Colonic mucosa (tissue), 4 donors: Measurements from ENCODE around the gene LRRK1. TPM values are rescaled to one million over a fixed set of nuclear protein-coding genes. Genes with fewer than 3 reads are reported as not detected.
"Not testable (repeated sequence)": the region's sequence is repeated elsewhere in the genome, so short reads cannot be mapped to it uniquely, and the experiment has no call there.

Experiments
- DNase-seq: peaks from one replicate; pipeline ENCODE4 v3.0.0-alpha.2; 2020
- H3K27ac ChIP-seq: fragments of 200-600 bp; one replicate; pipeline ENCODE4 v1.8.0; 2021
- H3K27me3 ChIP-seq: fragments of 200-600 bp; one replicate; pipeline ENCODE4 v1.8.0; 2021
- H3K36me3 ChIP-seq: fragments of 200-600 bp; one replicate; pipeline ENCODE4 v1.8.0; 2021
- H3K4me1 ChIP-seq: fragments of 200-600 bp; one replicate; pipeline ENCODE4 v1.8.0; 2021; ENCODE audit warnings: mild to moderate bottlenecking
- H3K4me3 ChIP-seq: fragments of 200-600 bp; one replicate; pipeline ENCODE4 v1.8.0; 2021
- H3K9ac ChIP-seq, 2 donors: one replicate each; pipeline ENCODE4 v1.7.0; 2013; ENCODE audit warnings: control low read depth in 2 of 2, low read depth in 2 of 2, low read length in 2 of 2
- H3K9me3 ChIP-seq: fragments of 200-600 bp; one replicate; pipeline ENCODE4 v1.8.0; 2021
- intact Hi-C: fragments of 100-400 bp; cut with DNase I; formaldehyde crosslinking; loops from one replicate; pipeline ENCODE4 v1.14.1; 2022
- total RNA-seq, 2 donors: library from RNA; stranded (reverse); fragmentation: NEBNext Ultra II Directional in 1 of 2; extraction: Animal tissue kit (Norgen Biotek cat#: 25700) in 1 of 2; gene quantifications; one replicate each; pipeline ENCODE4 v1.2.1, GENCODE V29; 2021
- TF ChIP-seq, protein P1 (sequence below): fragments of 200-600 bp; IDR thresholded peaks from one replicate; pipeline ENCODE4 v1.8.0; 2022; ENCODE audit warnings: antibody characterized with exemption, mild to moderate bottlenecking
- donor health status: healthy.
- donor health status: DM: no; HTN: no; CAD: no.
- donor health status: DM: no; HTN: no; CAD: no.

The LRRK1 gene
- total RNA-seq, 2 donors from 2014 or later, result 29.6 to 36.0 TPM

DNA sequence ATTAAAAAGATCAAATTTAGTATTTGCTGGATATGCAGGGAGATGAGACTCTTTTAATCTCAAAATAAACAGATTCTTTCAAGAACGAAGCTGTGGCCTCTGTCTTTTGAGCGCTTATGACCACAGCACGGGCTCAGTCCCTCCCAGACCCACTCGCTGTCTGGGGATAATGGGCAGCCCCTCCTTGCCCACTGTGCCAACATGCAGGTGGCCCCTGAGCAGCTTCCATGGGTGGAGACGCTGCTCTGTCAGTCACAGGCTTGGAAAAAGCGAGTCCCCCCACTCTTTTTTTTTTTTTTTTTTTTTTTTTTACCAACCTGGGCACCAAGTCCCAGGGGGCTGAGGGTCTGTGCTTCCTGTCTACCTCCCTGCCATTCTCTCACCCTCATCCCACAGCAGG lies 150.9 kb downstream of the LRRK1 start:
- H3K4me3 ChIP-seq, result no peak overlapping the region
- no peaks in the 10 kb centered on the region for H3K4me1 ChIP-seq
- TF ChIP-seq, protein P1, sequence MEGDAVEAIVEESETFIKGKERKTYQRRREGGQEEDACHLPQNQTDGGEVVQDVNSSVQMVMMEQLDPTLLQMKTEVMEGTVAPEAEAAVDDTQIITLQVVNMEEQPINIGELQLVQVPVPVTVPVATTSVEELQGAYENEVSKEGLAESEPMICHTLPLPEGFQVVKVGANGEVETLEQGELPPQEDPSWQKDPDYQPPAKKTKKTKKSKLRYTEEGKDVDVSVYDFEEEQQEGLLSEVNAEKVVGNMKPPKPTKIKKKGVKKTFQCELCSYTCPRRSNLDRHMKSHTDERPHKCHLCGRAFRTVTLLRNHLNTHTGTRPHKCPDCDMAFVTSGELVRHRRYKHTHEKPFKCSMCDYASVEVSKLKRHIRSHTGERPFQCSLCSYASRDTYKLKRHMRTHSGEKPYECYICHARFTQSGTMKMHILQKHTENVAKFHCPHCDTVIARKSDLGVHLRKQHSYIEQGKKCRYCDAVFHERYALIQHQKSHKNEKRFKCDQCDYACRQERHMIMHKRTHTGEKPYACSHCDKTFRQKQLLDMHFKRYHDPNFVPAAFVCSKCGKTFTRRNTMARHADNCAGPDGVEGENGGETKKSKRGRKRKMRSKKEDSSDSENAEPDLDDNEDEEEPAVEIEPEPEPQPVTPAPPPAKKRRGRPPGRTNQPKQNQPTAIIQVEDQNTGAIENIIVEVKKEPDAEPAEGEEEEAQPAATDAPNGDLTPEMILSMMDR, result no peak
- H3K9me3 ChIP-seq, result no peaks in the 10 kb centered on the region
- no peak for DNase-seq
- H3K9ac ChIP-seq, result peak overlapping the region in 1 of 2 donors; percentile 41
- H3K36me3 ChIP-seq, result no peaks in the 10 kb centered on the region
- intact Hi-C loops, result no loop called here
- peak overlapping the region; percentile 16 for H3K27ac ChIP-seq
- H3K27me3 ChIP-seq, result no peaks in the 10 kb centered on the region

DNA sequence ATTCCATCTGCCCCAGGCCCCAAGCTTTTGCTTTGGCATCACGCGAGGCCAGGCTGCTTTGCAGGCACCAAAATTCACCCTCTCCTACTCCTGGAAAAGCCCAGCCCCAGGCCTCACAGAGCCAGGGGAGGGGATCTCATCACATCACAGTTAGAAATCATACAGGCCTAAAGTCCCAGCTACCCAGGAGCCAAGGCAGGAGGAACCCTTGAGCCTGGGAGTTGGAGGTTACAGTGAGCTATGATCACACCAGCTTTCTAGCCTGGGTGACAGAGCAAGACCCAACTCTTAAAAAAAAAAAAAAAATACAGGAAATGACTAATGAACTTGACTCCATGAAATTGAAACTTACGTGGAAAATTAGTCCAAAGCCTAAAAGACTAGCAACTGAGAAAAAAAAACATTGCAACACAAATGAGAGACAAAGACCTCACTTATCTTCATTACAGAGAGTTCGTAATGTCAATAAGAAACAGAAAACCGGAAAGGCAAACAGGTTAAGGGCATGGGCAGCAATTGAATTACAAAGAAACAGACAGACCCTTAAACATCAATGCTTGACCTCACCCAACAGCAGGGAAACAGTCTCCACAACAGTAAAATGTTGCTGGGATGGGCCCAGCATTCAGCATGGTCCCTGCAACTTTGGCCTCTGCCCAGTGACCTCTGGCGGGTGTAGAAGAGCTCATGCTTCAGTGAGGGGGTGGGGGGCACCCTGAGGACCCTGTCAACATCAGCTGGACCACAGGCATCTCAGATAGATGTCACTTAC lies 151.5 kb downstream of the LRRK1 start:
- Histone ChIP-seq H3K4me1 (no peaks in the 10 kb centered on the region), H3K27me3 (no peaks in the 10 kb centered on the region), H3K9me3 (no peaks in the 10 kb centered on the region), H3K9ac (no peak overlapping the region), H3K36me3 (no peaks in the 10 kb centered on the region), H3K27ac (peak overlapping the region; percentile 16), H3K4me3 (no peak overlapping the region)
- DNase-seq, result no peak
- TF ChIP-seq, protein P1, result no peak
- intact Hi-C loops, result no loop called here

DNA sequence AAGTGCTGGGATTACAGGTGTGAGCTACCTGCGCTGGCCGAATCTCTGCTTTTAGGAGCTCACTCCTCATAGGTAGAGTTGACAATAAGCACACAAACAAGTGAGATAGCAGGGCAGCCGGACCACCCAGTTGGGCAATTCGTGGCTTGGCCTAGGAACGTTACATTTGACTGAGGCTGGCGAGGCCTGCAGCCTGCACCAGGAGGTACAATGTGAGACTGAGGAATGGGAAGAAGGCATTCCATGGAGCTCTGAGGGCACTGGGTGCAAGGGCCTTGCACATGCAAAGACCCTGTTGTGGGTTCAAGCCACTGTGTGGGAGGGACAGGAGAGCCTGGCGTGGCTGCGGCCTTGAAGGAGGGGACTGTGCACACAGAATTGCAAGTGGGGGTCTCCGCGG lies 152.5 kb downstream of the LRRK1 start:
- TF ChIP-seq, protein P1, result no peak
- Histone ChIP-seq H3K9ac (no peak overlapping the region), H3K36me3 (no peaks in the 10 kb centered on the region), H3K27me3 (no peaks in the 10 kb centered on the region), H3K4me1 (no peaks in the 10 kb centered on the region), H3K27ac (no peak overlapping the region), H3K4me3 (no peak overlapping the region), H3K9me3 (no peaks in the 10 kb centered on the region)
- intact Hi-C loops, result no loop called here
- DNase-seq, result no peak

DNA sequence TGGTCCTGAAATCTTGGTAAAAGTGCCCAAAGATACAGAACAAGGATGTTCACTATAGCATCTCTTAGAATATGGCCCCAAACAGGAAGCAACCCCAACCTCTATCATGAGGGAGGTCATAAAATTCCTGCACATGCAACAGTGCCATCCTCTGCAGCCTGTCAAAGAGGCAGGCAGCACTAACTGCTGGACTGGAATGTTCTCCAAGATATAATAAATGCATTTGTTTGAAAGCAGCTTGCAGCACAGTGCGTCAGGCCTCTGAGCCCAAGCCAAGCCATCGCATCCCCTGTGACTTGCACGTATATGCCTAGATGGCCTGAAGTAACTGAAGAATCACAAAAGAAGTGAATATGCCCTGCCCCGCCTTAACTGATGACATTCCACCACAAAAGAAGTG lies 153.1 kb downstream of the LRRK1 start:
- H3K4me3 ChIP-seq, H3K9me3 ChIP-seq, H3K27me3 ChIP-seq, H3K27ac ChIP-seq, DNase-seq, H3K36me3 ChIP-seq, intact Hi-C loops, H3K9ac ChIP-seq, H3K4me1 ChIP-seq: not testable (repeated sequence)

DNA sequence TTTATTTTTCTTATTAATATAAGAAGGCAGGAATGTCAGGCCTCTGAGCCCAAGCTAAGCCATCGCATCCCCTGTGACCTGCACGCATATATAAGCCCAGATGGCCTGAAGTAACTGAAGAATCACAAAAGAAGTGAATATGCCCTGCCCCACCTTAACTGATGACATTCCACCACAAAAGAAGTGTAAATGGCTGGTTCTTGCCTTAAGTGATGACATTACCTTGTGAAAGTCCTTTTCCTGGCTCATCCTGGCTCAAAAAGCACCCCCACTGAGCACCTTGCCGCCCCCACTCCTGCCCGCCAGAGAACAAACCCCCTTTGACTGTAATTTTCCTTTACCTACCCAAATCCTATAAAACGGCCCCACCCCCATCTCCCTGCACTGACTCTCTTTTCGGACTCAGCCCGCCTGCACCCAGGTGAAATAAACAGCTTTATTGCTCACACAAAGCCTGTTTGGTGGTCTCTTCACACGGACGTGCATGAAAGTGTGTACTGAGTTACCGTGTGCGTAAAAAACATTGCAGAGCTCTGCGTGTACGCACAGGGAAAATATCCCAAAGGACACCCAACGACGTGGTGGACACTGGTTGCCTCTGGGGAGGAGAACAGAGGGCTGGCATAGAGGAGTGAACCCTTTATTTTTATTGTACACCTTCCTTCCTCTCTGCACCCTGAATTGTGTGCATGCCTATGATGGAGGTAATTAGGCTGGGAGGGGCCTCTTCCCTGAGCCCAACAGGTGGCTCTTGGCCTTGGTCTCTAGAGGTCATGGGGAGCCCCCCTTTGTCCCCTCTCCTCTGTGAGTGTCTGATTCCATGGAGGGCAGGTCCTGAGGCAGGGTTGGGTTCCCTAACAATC lies 158.9 kb downstream of the LRRK1 start:
- H3K36me3 ChIP-seq, DNase-seq, H3K27me3 ChIP-seq, H3K4me1 ChIP-seq, intact Hi-C loops, H3K4me3 ChIP-seq, H3K9ac ChIP-seq, H3K27ac ChIP-seq, H3K9me3 ChIP-seq: not testable (repeated sequence)

DNA sequence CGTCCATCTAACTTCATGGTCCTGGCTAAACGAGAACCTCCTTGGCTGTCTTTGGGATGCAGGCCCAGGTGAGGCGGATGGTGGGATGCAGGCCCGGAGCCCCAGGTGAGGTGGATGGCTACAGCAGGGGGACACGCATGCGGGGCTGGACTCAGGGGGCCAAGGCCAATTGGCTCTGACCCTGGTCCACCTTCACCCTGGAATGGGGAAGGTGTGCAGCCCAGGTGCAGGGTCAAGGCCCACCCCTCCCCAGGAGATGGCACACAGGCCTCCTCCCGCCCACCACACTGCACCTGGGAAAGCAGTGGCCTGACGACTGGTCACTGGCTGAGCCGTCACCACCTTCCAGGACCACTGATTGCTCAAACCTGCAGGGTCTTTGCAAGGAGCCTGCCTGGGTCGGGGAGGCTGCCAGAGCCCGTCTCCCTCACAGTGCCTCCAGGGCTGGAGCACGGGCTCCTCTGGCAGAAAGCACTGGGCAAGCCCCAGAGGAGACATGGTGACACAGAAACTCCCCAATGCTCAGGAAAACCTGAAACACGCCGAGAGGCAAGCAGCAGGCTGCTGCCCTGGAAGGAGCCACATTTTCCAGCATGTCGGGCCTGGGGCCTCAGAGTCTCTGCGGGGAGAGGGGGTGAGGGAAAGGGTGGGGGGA lies 159.6 kb downstream of the LRRK1 start:
- TF ChIP-seq, protein P1, result no peak
- Histone ChIP-seq H3K9ac (no peak overlapping the region), H3K4me1 (no peaks in the 10 kb centered on the region), H3K4me3 (no peak overlapping the region), H3K27me3 (no peaks in the 10 kb centered on the region), H3K36me3 (no peaks in the 10 kb centered on the region), H3K9me3 (no peaks in the 10 kb centered on the region), H3K27ac (no peak overlapping the region)
- intact Hi-C loops, result no loop called here
- no peak for DNase-seq
